Measurements from ENCODE around the gene FOXP1.

The FOXP1 gene

DNA sequence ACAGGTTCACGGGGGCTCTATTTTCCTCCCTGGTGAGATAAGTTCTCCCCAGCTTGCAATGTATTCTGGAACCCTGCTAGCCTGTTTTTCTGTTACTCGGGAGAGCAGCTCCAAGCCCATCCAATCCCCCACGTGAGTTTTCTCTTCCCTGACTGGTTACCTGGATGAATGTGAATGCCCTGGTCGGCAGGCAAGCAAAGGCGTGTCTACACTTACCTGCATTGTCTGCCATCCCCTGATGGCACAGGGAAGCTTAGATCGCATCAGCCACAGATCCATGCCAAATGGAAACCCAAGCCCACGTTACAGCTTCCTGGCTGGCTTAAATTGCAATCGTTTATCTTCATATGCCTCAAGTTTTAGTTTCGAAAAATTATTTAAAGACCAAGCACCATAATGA lies 149.9 kb downstream of the FOXP1 start:
- in situ Hi-C loops (cut with MboI; ENCODE audit: low sequenced_read_pairs): no loop called here

DNA sequence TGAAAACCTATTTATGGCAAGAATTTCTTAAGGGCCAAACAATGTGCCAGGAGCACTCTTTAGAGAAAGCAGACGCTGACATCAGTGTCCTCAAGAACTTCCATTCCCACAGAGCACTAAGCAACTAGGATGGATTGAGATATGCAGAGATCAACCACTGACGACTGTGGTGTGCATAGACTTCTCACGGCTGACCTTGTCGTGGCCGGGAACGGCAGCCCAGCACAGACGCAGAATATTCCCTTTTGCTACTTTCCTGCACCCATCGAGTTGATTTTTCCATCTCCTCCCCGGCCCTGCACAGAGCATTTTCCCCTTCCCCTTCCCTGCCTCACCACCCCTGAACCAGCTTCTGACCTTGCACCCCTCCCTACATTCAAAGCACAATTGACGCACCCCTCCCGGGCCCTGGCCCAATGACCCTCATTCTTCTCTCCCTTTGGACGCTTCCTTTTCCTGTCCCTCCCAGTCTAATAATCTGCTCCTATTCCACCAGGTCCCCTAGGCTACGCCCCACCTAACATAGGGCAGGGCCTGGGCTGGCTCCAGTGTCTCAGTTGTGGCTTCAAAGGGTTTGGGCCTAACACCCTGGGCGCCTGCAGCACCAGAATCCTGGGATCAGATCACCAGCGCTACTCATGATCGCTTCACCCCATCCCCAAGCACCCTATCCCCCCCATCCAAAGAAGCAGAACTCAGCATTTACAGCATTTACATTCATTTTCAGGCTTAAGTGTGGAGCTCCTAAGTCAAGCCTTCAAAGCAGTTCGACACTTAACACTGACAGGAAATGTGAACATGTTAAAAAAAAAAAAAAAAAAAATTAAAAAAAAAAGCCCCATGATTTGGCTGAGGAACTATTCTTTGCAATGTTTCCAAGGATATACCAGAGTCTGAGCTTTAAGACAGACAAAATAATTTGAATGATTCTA lies 151.2 kb downstream of the FOXP1 start:
- in situ Hi-C loops (cut with MboI; ENCODE audit: low sequenced_read_pairs): no loop called here

DNA sequence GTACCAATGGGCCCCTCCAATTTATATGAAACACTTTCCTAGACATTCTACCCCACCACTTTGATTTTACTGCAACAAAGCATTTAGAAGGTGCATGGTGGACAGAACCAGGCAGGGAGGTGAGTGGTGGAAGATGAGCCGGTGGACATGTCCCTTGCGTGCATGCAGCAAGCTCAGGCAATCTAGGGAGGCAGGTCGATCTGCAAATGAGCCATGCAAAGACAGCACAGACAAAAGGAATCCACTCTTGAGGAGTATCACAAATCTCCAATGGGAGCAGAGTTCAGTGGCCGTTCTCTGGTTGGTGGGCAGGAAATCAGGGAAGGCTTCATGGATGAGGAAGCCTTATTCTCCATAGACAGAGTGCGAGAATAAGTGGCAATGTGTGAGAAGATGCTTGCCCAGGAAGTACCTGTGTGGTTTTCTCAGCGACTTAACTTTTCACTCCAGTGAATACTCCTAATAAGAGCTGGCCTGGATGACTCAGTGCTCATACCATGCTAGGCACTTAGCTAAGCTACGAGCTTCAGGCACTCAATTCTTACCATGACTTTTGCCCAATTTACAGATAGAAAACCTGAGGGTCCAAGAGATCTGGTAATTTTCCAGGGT lies 152.5 kb downstream of the FOXP1 start:
- in situ Hi-C loops (cut with MboI; ENCODE audit: low sequenced_read_pairs): no loop called here

DNA sequence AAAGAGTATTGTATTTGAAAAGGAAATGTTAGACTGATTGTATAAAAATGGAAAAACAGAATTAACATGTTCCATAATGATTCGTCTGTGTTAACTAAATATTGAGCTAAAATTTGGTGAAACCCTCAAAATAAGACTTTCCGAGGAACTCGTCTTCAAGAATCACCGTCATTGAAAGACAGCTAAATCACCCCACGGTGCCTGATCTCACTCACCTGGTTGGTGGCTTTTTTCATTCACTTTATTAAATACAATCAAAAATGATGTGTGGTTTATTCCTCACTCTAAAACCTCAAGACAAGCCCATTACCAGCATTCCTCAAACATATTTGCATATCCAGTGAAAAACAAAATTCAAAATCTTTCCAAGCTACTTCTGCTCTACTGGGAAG lies 153.9 kb downstream of the FOXP1 start:
- in situ Hi-C loops (cut with MboI; ENCODE audit: low sequenced_read_pairs): no loop called here

DNA sequence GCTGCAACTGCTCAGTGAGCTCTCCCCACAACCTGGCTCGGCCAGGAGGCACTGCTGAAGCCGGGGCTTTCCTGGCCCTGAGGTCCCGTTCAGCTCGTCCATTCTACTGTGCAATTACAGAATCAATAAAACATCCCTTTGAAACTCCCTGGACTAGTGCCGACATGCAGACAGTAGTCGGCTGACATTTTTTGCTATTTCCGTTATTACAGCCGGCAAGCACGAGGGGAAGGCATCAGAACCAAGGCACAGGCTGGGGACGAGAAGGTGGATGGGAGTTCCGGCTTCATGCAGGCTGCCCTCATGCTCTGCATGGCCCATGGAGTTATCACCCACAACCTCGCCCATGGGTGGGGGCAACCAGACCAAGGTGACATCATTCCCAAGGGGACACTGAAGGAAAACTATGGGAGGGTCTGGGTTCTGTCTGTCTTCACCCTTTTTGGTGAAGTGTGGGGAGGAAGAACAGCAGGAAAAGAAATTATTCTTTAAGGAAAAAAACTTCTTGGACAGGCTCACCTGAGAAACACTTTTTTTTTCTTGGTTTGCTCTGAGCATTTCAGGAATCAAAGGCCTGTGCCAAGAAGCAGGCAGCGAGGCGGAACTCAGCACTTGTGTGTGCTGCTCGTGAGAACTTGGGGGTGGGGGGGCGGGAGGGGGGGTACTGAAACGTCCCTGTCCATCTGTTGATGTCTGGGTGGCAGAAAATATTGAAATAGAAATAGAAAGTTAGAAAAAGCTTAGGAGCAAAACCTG lies 154.5 kb downstream of the FOXP1 start:
- in situ Hi-C loops (cut with MboI; ENCODE audit: low sequenced_read_pairs): no loop called here

DNA sequence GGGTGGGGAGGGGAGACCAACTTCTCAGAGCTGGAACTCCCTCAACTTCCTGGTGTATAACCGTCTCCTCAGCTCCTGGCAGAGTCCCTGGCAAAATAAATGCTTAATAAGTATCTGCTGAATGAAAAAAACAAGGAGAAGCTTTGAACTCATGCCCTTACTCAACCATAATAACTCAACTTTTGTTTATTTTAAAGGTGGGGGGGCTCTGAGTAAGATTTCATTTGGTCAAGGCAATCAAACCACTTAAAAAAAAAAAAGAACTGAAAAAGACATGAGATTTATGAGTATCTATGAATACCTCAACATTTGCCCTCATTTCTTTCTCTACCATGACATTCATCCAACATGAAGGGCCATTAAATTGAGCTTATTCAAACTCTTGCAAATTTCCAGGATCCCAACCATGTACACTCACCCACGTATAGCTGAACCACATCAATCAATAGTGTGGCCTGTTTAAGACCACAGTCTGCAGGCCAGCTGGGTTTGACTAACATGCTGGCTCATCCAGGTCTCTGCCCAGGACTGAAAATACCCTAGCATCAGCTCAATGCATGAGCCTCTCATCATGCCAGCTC lies 157.9 kb downstream of the FOXP1 start:
- in situ Hi-C loops (cut with MboI; ENCODE audit: low sequenced_read_pairs): no loop called here

DNA sequence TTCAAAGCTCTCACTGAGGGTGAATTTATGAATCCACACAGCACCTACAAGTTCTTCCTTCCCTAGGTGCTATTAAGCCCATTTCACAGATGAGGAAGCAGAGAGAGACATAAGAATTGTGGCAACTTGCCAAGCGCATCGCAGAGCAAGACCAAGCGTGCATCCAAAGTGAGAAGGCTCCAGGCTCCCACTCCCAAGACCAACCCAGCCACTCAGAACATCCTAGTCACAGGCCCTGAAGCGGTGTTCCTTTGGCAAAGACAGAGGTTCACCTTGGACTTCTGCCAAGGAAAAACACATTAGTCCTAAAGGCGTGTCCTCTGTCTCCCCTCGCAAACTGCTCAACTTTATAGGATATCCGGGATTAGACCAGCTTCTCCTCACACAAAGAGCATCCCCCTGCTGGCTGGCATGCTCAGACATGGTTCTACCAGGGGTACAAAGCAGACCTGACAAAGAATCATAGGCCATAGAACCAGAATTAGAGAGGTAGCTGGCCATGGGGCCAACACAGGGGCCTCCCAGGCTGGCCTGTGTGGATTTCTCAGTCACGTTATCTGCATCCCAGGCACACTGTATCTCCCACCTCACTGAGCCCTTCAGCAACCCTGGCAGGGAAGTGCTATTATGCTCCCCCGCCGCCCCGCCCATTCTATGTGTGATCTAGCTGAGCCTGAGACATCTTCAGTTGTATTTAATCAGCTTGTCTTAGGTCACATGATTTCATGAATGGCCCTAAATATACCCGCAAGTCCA lies 160.2 kb downstream of the FOXP1 start:
- in situ Hi-C loops (cut with MboI; ENCODE audit: low sequenced_read_pairs): no loop called here

DNA sequence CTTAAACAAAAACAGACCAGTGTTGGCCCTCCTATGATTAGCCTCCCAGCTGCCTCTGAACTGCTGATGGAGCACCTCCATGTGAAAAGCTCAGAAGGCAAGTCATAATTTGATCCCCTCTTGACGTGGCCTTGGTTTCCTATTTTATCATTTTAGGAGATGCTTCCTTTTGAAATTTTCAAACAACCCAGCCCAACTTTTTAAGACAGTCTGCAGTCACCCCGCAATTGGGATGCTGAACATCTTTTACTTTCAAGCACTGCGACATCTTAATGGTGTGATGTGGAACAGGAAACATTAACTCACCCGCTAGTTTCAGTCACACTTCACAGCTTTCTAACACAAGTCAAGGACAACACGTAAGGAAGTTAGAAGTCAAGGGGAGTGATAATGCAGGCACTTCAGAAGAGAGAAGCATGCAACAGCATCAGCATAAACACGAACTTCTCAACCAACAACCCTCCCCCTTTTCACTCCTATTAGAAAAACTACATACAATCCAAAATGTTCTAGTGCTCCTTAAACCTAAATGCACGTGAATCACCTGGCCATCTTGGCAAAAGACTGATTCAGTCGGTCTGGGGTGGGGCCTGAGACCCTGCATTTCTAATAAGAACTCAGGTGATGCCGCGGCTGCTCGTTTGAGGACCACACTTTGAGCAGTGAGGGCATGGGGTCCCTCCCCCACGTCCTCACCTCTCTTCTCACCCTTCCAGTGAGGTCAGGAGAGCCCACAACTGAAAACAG lies 161.5 kb downstream of the FOXP1 start:
- in situ Hi-C loops (cut with MboI; ENCODE audit: low sequenced_read_pairs): no loop called here

DNA sequence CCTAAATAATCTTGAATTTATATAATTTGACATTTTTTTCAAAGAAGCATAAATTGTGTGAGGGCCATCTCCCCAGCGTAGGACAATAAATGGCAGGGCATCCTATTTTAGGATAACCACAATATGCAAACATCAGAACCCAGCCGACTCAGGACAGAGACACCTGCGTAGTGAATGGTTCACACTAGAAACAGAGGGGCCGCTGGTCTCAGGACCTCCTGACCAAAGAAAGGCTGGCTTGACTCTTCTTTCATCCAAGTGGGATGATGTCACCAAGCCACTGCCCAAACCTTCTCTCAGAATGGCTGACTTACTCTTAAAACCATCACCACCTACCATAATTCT lies 162.1 kb downstream of the FOXP1 start:
- in situ Hi-C loops (cut with MboI; ENCODE audit: low sequenced_read_pairs): no loop called here

DNA sequence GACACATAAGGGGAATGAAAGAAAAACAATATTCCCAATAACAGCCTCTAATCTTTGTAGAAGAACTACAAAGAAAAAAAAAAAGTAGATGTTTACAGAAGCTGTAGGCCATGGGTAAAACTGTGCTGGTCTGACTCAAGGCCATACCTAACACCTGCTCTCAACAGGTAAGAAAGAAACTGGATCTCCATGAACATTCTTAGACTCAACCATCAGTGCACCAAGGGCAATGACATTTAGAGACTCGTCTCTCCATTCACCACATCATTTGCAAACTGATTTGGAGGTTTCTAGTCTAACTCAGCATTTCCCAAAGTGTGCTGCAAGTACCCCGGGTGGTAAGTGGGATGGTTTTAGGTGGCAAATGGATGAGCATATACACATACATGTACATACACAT lies 164.2 kb downstream of the FOXP1 start:
- in situ Hi-C loops (cut with MboI; ENCODE audit: low sequenced_read_pairs): no loop called here

DNA sequence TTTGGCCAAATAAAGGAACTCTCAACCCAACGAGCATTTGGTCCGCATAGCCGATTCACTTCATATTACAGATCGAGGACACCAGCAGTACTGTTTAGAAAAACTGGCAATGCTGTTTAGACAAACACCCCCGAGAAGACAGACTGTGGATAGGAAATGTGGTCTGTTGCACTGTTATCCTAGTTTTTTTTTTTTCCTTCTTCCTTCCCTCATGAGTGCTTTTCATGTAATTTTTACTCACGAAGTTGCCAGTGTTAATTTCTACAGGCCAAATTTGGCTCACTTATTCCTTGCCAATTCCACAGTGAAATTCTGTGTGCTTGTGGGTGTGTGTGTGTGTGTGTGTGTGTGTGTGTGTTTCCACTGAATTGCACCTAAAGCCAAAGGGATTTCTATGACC lies 165.7 kb downstream of the FOXP1 start:
- in situ Hi-C loops (cut with MboI; ENCODE audit: low sequenced_read_pairs): no loop called here

DNA sequence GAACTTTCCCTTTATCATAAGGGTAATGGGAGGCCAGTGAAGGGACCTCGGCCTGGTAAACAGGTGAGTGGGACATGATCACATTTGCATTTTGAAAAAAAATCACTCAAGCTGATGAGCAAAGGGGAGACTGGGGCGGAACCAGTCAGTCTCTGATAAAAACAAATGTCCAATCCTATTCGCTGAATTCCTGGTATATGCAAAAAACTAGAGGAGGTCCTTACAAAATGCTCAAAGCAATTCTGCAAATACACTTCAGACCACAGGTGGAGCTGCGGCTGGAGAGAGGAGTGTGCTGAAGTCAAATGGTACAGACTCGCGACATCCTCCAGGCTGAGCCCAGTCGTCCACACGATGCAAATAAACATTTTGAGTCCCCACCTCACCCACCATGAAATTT lies 166.7 kb downstream of the FOXP1 start:
- in situ Hi-C loops (cut with MboI; ENCODE audit: low sequenced_read_pairs): no loop called here

DNA sequence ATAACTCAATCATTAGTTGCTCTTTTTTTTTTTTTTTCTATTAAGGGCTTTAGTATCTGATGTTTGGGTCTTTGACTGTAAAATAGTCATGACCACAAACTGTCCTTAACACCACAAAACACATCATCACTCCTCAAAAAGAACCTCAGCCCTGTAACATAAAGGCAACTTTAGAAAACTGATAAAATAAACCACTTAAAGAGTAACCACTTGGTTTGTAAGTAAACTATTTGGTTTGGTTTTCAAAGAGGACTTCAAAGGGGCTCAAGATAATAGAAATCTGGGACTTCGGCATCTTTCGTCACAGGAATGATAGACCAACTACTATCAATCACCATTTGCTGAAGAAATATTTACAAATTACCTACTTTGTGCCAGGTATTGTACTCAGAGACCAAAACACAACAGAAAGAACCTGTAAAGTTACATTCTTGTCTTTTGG lies 167.8 kb downstream of the FOXP1 start:
- in situ Hi-C loops (cut with MboI; ENCODE audit: low sequenced_read_pairs): no loop called here

DNA sequence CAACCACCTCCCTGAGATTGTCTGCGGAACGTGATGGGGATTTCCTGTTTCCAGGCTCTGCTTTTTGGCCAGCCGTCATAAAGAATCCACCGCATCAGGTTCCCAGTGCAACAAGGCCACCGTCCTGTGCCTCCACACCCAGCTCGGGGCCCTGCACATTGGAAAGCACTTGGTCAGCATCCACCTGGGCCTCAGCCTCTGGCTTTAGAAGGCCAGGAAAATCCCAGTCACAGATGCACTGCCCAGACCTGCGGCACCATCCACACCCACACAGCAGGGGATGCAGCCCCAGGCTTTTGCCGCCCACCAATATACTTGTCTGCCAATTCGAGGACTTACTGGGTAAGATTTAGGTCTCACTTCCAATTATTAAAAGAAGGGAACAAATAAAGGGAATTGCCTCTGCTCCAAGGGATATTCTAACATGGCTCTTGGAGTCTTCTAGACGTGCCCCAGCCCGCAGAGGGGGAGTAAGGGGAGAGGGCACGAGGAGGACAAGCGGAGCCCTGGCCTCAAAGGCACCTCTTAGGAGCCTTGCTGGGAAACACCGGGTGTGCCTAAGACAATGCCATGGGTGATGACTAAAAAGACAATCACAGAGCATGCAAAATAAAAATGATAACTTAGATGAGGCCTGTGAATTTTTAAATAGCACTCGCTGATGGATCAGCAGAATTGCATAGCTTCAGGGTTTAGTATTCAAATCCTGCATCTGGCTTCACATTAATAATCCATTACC lies 169.2 kb downstream of the FOXP1 start:
- in situ Hi-C loops (cut with MboI; ENCODE audit: low sequenced_read_pairs): no loop called here

DNA sequence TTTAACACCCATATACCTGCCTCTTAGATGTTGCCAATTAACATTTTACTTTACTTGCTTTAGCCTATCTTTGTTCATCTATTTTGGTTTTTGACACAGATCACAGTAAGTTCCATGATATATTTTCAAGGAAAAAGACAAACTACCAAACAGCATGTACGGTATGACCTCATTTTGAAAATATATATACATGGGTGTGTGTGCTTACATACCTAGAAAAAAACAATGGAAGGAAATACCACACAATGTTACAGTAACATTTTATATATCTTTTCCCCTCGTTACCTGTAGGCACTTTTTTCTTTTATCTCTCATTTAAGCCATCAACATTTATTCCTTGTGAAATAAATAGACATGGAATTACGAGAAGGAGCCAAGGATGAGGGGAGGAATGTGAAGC lies 170.0 kb downstream of the FOXP1 start:
- in situ Hi-C loops (cut with MboI; ENCODE audit: low sequenced_read_pairs): no loop called here

DNA sequence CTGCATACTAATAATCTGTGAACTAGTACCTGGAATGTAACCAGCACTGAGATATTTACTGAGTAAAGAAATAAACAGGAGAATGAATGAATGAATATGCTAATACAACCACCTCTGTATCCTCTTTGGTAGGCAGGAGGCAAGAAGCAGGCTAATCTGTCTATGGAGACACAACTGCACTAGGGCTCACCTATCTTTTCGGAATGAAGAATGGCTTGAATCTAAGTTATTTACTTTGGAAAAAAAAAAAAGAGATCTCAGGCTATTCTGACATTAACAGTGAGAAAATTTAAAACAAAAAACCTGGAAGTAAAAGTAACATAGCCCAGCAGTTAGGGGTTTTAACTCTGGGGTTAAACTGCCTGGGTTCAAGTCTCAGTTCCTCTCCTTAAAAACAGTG lies 174.2 kb downstream of the FOXP1 start:
- in situ Hi-C loops (cut with MboI; ENCODE audit: low sequenced_read_pairs): no loop called here

DNA sequence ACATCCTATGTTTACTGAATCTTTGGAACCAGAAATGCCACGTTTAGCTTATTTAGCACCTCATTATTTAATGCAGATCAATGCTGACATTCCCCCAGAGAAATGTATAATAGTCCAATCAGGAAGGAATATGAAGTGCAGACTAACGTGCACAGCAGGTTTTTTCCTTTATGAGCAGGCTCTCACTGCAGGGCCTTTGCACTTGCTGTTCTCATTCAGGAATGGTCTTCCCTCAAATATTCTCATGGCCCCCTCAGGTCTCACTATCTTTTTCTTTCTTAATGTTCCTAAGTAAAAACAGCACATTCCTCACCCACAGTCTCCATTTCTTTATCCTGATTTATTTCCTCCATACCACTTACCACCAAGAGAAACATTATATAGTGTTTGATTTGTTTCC lies 174.6 kb downstream of the FOXP1 start:
- in situ Hi-C loops (cut with MboI; ENCODE audit: low sequenced_read_pairs): no loop called here

DNA sequence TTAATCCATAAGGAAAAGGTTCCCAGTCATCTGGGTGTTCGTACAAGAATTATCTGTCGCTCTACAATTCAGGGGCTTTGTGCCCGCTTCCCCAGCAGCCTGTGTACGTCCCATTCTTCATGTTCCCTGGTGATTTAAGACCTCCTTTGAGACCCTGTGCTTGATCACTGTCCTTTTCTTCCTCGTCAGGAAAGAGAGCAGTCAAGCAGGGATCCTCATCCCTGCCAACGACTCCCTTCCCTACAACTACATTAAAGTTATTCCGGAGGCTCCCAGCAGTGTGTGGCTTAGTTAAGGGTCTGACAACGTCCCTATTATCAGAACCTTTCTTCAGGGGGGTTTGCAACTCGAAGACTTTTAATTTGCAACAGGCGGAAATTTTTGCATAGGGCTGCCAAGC lies 175.7 kb downstream of the FOXP1 start:
- in situ Hi-C loops (cut with MboI; ENCODE audit: low sequenced_read_pairs): no loop called here
